Right lobe of liver (tissue), 4 donors: ENCODE data around the gene INVS.

Experiments used
- CTCF ChIP-seq, 4 donors: fragments of 200-600 bp in 3 of 4; fragments of 450-650 bp in 1 of 4; IDR thresholded peaks; one replicate each; pipeline versions ENCODE4 v1.5.1 to v1.8.0; 2016 to 2022; ENCODE audit warnings: antibody characterized with exemption in 4 of 4, mild to moderate bottlenecking in 2 of 4
- POLR2A ChIP-seq: fragments of 450-650 bp; IDR thresholded peaks from one replicate; pipeline ENCODE4 v1.6.1; 2017; ENCODE audit warnings: antibody characterized with exemption, mild to moderate bottlenecking
- donor health status: DM: no; HTN: no; CAD: no.
- donor health status: DM: no; HTN: no; CAD: no.
- donor health status: DM: no; HTN: yes; CAD: no.

DNA sequence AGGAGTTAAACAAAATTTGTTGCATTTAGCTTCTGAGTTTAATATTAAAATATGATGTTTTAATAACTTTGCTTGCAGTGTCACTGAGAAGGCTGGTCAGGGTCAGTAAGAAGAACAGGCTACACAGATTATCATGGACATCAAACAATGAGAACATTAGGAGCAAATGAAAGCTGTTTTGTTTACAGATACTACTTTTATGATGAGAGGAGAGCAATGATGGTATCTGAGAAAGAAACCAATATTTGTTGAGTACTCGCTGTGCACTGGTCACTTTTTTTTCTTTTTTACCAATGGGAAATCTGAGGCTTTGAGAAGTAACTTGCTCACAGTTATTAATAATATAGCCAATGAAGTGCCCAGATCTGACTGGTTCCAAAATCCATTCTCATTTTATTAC, 109.6 kb downstream of the INVS start:
- TF ChIP-seq CTCF (IDR thresholded peaks at IDR 0.05) (no peak), POLR2A (no peak)
